Measurements from ENCODE around the gene PACC1.

Gene PACC1

DNA sequence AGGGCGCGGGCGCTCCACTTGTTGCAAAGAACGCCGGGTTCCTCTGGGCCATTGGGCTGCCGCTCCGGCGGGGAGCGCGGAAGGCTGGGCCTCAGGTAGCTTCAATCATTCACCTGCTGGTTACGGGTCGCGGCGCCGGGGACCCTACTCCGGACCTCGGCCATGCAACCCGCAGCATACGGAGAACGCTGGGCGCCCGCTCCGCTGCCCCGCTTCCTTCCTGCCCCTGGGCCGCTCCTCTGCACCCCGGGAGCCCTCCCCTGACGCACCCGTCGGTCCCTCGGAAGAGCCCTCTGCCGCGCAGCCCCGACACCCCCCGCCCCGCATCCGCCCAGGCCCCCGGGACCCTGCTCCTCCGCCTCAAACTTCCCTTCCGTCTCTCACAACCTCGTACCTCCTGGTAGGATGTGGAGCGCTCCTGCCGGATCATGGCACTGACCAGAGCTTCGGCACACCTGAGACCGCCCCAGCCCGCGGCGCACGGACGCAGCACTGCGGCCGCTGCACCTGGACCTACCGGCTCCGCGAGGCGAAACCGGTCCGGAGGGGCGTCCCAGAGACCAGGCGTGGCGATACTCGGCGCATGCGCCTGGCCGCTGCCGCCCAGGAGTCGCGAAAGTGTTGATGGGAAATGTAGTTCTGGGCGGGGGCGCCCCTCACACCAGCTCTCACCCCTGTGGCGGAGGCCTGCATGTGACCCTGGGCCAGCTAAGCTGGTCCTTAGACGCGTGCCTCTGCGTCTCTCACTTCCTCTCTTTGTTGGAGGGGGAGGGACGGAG is at the start of gene PACC1:
PACC1 (minus strand) TSS at position 559 of the 779 bp plus-strand sequence; CDS start at position 430, 129 bp downstream.
- peak; percentile 85 to 89 for DNase-seq

DNA sequence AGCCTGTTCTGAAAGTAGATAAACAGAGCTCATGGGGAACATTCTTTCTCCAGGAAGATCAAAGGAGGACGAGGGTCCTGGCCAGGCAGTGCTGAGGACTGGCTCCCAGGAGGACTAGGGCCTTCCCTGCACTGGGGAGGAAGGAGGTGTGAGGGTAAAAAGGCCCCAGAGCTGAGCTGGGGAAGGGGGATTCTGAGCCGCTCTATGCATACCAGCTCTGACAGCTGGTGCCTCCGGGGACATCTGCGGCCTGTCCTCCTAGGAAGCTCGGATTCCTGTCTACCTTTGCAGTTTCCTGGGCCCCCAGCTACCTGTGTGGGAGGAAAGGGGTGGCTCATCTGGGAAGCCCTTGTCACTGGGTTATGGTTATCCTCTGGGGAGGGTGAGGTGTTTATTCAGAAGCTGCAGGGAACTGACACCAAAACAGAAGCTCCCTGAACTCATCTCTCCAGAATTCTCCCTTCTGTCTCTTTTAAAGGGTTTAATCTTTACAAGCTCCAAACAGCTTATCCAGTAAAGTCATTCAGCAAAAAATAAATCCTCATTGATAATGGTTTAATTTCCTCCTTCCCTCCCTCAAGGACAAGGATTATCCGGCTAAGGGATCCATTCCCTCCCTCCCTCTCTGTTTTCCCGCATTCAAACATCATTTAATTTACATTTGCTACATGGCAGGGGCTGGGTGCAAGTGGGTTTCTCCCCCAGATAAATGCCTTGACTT is 49.0 kb upstream of the PACC1 start:
- DNase-seq: no peak

DNA sequence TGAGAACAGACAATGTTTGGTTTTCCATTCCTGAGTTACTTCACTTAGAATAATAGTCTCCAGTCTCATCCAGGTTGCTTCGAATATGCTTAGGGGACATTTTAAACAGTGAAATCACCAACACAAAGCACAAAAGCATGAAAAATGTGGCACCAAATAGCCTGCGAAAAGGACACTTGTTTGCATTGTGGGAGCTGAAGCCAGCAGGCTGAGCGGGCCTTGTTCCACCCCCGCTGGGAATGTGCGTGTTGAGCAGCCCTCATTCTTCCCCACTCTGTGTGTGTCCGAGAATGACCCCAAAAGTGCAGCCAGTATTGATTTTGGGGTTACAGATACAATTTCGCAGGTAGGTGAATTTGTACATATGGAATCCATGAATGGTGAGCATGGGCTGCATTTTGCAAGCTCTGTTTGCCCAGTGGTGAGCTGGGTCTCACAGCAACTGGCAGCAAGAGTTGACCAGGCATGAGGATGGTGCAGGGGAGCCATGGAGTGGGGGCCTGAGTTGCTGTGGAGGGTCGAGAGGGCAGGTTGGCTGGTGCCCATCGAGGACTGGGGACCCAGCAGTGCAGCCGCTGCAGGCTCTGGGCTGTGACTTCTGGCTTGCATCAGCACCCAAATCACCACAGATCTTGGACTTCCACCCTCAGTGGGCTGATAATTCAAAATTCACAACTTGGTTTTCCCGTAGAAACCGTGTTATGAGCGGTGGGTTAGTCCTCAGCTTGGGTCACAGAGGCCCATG is 47.4 kb upstream of the PACC1 start:
- DNase-seq: no peak

DNA sequence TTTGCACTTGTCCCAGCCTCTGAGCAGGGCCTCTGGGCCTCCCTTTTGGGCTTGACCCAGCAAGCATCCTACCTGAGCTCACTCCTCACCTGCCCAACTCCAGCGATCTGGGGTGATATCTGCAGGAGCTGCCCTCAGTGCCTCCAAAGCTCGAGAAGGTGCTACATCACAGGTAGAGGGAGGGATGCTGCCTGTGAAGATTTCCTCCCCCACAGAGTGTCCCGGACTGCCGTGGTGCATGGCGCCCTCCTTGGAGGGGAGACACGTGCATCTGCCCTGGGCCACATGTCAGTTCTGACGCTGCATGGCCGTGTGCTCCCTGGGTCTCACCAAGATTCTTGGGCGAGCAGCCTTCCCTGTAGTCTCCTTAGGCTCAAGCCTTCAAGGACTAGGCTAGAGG is 45.7 kb upstream of the PACC1 start:
- no peak for DNase-seq

DNA sequence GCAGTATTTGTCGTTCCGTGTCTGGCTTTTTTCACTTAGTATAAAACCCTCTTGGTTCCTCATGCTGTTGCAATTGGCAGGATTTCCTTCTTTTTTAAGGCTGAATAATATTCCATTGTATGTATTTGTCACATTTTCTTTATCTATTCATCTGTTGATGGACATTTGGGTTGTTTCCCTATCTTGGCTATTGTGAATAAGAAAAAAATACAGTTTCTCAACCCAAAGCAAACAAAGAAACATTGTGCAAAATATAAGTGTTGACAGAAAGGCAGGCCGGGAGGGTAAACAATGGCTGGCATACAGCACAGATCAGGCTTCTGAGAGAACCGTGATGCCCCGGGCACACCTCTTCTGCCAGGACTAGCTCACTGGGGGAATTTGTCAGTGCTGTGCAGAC is 45.0 kb upstream of the PACC1 start:
- no peak for DNase-seq

DNA sequence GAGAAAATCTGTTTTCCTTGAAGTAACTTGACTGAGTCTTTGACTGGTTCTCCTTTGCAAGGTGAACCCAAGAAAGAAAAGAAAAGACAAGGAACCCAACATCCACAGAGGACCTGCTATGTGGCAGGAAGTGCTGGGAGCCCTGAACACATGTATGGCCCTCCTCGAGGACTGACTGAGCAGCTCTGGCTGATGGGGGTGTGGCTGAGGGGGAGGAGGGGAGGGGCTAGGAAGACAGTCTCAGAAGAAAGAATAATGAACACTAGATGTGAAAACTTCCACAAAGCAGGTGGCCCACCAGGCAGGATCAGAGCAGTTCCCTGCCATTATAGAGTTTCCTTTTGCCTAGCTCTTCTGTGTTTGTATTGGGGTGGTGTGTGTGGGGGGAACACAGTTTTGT is 44.1 kb upstream of the PACC1 start:
- no peak for DNase-seq

DNA sequence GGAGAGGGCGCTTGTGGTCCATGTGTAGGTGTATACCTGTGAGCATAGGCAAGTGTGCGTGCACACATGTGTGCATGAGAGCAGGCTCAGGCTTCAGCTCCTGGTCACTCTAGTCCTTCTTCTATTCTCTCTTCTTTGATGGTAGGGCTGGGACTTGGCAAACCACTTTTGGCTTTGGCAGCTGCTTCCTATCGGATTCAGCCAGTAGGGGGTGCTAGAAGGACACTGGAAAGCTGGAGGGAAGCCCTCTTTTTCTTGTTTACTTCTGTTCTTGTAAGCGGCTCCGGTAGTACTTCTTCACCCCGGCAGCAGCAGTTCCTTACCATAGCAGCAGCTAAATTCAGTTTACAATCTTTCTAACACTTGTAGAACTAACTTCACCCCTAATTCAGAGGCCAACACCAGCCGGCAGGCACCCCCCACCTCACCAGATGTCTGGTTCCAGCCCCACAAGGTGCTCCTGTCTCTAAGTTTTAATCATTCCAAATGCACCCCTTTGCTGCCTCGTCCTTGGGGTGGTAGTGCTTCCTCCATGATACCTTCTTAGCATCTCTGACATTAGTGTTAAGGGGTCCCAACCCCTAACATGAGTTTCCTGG is 43.2 kb upstream of the PACC1 start:
- peak; percentile 69 to 70 for DNase-seq

DNA sequence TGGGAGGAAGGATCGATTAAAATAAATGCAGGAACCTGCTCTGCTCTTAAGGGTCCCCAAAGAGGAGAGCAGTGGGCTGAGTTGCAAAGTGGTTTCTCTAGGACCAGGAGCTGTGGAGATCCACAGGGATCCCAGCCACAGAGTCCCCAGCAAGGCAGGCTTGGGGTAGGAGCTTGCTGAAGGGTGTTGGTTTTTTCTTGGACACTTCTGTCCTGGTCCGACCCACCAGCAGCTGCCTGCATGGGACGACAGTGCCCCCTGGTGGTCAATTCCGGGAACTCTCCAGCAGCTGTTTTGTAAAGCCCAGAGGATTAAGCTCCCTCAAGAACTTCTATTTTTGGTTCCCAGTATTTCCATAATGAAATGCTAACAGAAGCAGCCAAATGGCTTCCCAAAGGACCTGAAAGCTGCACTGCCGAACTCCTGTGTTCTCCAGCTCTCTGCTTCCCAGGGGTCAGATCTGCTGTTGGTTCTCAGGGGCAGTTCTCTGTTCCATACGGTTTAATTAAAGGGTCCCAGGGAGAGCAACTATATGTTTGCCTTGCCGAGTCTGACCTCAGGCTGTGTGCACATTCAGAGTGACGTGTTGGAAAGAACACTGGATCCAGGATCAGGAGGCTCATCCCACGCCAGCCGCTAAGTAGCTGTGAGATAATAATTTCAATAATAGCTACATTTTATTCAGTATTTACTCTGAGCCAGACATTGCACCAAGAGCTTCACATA is 41.3 kb upstream of the PACC1 start:
- peak; percentile 90 to 91 for DNase-seq

DNA sequence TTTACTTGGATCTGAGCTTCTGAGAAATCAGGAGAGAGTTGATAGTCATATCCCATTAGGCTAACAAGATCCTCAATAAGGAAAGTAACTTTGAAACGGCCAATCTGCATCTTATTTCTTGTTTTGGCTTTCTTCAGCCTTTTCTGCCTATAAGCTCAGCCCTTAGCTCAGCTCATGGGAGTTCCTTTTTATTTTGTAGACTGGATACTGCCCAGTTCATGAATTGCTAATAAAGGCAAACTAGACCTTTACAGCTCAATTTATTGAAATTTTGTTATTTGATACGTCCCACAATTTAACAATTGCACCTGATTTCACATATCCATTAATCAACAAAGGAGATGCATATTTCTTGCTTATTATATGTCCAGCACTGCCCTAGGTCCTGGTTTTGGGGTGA is 40.7 kb upstream of the PACC1 start:
- DNase-seq: no peak

DNA sequence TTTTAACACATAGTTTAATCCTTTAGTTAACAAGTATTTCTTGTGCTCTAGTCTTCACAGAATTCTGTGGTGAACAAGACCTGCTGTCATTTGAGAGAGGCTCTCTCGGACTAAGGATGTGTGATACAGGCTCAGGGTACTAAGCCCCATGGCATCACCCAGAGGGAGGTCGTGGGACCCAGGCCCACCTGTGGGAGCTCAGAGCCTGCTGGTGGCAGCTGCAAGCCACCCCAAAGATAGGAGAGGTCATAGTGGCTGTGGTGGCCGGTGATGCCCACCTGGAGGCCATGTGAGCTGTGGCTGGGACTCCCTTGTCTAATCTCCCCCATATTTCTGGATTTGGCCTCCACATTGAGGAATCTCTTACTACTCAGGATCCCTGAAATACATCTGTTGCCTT is 40.1 kb upstream of the PACC1 start:
- DNase-seq: no peak

DNA sequence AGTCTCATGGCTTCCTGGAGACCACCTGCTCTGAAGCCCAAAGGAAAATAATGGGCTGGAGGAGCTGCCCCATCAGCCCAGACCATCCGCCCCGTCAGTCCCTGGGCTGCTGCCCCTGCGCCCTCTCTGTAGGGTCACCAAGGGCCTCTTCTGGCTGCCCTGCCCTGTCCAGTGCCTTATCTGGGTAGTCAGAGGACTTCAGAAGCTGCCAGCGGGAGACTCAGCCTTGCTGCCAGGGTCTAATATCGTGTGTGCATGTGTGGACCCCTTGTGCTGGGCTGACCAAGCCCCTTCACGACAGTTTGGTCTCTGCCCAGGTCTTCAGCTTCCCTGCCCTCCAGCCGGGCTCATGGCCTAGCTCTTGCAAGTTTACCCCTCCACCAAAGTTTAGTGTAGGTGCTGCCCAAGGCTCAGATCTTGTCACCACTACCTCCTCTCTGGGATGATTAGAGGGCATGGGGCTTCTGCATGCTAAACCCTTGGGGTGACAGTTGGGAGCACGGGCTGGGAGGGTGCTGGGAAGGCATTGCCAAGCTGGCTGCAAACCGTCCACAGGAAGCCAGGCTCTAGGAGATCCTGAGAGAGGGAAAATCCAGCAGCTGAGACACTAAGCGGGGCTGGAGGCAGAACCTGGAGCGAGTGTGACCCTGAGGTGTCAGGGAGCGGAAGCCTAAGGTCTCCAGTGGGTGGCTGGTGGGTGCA is 38.6 kb upstream of the PACC1 start:
- DNase-seq: no peak

DNA sequence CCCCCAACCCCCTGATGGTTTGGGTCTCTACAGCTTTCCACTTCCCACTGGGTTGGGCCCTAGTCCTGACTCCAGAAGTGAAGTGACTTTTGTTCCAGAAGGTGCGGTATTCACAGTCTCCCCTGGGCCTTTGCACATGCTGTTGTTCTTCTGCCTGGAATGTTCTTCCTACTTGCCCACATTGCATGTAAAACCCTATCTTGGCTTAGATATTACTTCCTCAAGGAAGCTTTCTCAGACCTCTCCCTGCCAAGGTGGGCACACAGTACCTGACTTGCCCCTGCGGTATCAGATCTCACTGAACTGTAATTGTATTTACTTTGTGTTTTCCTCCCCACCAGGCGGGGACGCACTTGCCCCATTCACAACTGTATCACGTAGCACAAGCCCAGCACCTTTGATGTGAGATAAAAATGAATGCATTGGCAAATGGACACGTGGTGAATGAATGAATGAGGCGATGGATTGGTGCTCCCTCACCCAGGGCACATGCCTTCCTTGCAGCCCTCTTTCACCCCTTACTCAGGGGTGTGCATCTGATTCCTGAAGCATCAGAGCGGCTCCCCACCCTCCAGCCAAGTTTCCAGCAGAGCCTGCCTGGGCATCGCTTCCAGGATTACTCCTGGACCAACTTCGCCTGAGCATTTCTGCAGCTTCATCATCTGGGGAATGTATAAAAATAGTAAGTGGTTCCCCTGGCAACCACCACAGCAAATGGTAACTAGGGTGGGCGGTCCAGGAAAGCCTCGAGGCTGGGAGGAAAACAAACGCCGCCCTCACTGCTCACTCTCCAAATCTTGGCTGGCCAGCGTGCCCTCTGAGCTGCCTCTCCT is 37.9 kb upstream of the PACC1 start:
- no peak for DNase-seq

DNA sequence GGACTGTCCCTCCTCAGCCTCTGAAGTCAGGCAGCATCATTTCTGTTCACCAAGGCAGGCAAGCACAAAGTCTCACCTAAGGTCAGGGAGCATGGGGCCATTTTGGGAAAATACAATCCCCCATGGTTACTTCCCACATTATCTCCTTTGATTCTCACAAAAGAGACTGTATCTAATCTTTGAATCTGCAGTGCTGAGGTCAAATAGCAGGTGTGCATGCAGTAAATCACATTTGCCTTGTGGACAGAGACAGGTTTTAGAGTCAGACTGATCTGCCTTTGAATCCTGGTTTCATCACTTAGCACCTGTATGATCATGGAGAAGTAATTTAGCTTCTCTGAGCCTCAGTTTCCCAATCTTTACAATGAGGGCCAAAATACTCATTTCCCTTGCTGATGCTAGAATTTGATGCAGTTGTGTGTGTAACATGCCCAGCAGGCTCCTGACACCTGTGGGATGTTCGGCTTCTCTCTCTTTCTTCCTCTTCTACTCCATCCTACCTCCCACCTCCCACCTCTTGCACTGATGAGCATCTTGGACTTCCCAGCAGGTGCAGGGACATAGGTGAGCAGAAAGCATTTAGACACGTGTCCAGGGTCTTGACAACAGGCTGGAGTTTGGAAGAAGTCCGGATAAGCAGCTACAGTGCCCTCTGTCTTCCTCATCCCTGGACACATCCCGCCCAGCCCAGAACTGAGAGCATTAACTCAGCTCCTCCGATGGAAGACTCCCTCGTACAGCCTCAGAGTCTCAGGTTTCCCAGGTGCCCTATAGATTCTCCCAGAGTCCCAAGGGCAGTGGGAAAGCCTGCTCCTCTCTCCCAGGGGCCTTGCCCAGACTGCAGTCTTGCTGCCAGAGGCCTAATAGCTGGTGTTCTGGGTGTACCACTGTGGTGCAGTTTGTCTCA is 37.0 kb upstream of the PACC1 start:
- no peak for DNase-seq

DNA sequence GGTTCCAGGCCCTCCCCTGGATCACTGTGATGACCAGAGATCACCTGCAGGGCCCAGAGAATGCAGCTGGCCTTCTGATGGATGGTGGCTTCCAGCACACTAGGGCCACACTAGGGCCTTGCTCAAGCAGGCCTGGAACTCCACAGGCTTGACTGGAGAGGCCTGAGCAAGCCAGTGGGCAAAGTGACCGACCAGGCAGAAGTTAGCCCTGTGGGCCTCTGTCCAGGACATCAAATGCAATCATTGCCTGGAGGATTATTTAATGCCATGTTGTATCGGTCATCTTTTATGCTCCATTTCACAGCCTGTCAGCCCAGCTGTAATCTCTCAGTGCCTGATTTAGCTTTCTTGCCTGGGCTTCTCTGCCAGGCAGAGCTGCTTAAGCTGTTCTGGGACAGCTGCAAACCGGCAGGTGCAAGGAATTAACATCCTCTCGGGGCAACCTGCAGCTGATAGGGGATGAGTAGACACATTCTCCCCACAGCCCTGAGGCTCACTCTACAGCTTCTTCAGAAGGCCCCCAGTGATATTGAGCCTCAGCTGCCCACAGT is 35.7 kb upstream of the PACC1 start:
- DNase-seq: no peak

DNA sequence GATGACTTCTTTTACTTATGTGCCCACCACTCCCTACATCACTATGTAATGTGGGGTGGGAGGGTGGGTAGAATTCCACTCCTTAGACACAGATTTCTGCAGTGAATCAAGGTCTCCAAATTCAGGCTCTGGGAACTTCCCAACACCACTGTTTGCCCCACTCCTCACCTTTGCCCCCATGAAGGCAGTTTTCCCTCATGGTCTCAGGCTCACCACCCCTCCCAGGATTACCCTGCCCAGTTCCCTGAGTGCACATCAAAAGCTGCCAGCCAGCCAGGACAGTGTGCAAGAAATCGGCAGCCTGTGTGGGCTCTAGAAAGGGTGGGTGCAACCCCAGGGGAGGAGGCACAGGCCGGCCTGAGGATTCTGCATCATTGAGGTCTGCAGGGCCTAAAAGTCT is 32.8 kb upstream of the PACC1 start:
- no peak for DNase-seq

DNA sequence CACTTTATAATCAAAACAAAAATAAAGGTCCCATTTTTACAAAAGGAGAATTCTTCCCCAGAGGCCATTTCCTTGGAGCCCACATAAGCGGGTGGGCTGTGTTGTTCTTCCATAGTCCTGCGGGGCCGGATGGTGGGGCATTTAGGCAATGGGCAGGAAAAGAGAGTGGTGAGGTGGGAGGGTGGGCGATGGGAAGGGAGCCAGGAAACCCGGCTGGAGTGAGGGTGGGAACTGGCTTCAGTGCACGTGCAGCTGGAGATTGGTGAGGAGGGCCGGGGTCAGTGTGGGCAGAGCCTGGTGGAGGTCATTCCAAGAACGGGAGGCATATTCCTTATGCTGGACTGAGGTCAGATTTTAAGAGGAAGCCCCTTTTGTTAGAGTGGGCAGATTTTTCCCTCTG is 31.6 kb upstream of the PACC1 start:
- DNase-seq: no peak

DNA sequence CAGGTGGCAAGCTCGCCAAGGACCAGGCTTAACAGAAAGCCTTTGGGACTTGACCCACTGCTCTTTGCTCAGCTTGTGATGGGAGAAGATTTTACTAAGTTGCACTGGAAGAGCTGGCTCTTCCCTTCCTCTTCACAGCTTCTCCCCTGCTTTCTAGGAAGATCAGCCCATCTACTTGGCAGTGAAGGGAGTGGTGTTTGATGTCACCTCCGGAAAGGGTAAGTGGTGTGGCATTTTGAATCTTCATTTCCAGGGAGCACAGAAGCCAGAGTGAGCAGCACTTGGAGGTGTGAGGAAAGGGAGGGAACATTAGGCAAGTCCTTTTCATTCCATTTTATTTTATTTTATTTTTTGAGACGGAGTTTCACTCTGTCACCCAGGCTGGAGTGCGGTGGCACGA is 27.7 kb upstream of the PACC1 start:
- no peak for DNase-seq

DNA sequence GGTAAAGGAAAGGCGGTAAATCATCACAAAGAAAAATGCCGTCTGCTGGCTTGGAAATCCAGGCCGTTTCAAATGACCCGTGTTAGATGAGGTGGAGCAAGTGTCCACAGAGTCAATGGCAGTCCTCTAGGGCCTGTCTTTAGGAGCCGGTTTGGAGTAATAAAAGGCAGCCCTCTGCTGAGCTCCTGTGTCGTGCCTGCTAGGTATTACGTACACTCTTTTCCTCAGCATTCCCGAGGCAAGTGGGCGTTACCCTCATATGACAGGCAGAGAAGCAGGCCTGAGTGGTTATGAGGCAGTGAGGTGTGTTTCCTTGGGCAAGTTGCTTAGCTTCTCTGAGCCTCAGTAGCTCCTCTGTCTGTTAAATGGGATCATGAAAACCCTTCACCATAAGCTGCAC is 25.7 kb upstream of the PACC1 start:
- DNase-seq: no peak

DNA sequence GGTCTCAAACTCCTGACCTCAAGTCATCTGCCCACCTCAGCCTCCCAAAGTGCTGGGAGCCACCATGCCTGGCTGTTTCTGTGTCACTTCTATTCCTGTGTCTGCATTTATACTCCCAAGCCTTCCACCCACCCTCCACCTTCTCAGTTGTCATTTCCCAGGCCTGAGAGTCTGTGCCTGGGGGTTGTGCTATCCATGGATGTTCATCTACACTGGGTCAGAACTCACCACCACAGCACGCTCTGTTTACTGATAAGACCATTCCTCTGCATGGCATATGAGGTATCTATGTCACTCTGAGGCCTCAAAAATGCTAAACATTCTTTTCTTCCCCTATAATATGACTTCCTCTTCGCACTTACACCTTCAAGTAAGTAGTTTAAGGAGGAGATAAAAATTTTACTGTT is 24.1 kb upstream of the PACC1 start:
- no peak for DNase-seq

All from stimulated activated CD4-positive, alpha-beta T cell treated with anti-CD3 and anti-CD28 coated beads, Interleukin-2, amount 100 ng/mL, for 24 hours (primary cell).